Stimulated activated CD8-positive, alpha-beta memory T cell treated with anti-CD3 and anti-CD28 coated beads, Interleukin-12 subunit alpha, Interleukin-12 subunit beta, amount 100 ng/mL, for 24 hours (primary cell): ENCODE results near the gene ERBB4.

Experiments
- DNase-seq: peaks from one replicate; pipeline ENCODE4 v3.0.0-alpha.2; 2020; ENCODE audit errors: extremely low read depth

The ERBB4 gene

GRCh38 chr2:211349031-211349430 is 1189.6 kb downstream of the ERBB4 start:
- DNase-seq = no peak

- DNase-seq = no peak
These were observed 1191.3 kb downstream of the ERBB4 start for GRCh38 chr2:211347328-211347727.

- DNase-seq = no peak
These were observed 1194.3 kb downstream of the ERBB4 start for GRCh38 chr2:211344289-211344688.

- no peak for DNase-seq
These were observed 1205.2 kb downstream of the ERBB4 start for GRCh38 chr2:211333377-211333776.

- no peak for DNase-seq
These were observed 1206.9 kb downstream of the ERBB4 start for GRCh38 chr2:211331736-211332135.

- DNase-seq = no peak
These were observed 1208.7 kb downstream of the ERBB4 start for GRCh38 chr2:211329882-211330281.

- no peak for DNase-seq
These were observed 1209.2 kb downstream of the ERBB4 start for GRCh38 chr2:211329421-211329820.

GRCh38 chr2:211328126-211328525 is 1210.5 kb downstream of the ERBB4 start:
- no peak for DNase-seq
